Measurements from ENCODE around the gene BCL6.

Gene BCL6

GRCh38 chr3:187783098-187783497 lies 37.8 kb upstream of the BCL6 start:
- ATAC-seq, result peak; percentile 95
- TF ChIP-seq ARNTL (CRISPR knock-in tag; IDR thresholded peaks at IDR 0.05; ENCODE audit: borderline replicate concordance, low read depth) (no peak), ISL1 (CRISPR knock-in tag; IDR thresholded peaks at IDR 0.05) (no peak), CSDC2 (CRISPR knock-in tag; IDR thresholded peaks at IDR 0.05) (no peak), ZNF70 (CRISPR knock-in tag; IDR thresholded peaks at IDR 0.05) (no peak), ZNF8 (CRISPR knock-in tag; IDR thresholded peaks at IDR 0.05) (no peak), GLIS3 (CRISPR knock-in tag; IDR thresholded peaks at IDR 0.05) (no peak), POU6F1 (CRISPR knock-in tag; IDR thresholded peaks at IDR 0.05; ENCODE audit: borderline replicate concordance, low read depth) (no peak), PATZ1 (CRISPR knock-in tag; IDR thresholded peaks at IDR 0.05; ENCODE audit: borderline replicate concordance) (no peak), ZC3H10 (CRISPR knock-in tag; IDR thresholded peaks at IDR 0.05) (no peak)

- TF ChIP-seq TSHZ2 (CRISPR knock-in tag; IDR thresholded peaks at IDR 0.05) (no peak), ZNF70 (CRISPR knock-in tag; IDR thresholded peaks at IDR 0.05) (no peak), PATZ1 (CRISPR knock-in tag; IDR thresholded peaks at IDR 0.05; ENCODE audit: borderline replicate concordance) (no peak), ISL1 (CRISPR knock-in tag; IDR thresholded peaks at IDR 0.05) (no peak), CREB5 (CRISPR knock-in tag; IDR thresholded peaks at IDR 0.05; ENCODE audit: low read depth) (no peak), OSR1 (CRISPR knock-in tag; IDR thresholded peaks at IDR 0.05) (no peak), ZNF8 (CRISPR knock-in tag; IDR thresholded peaks at IDR 0.05) (no peak), ARNTL (CRISPR knock-in tag; IDR thresholded peaks at IDR 0.05; ENCODE audit: borderline replicate concordance, low read depth) (no peak), POU6F1 (CRISPR knock-in tag; IDR thresholded peaks at IDR 0.05; ENCODE audit: borderline replicate concordance, low read depth) (no peak), CSDC2 (CRISPR knock-in tag; IDR thresholded peaks at IDR 0.05) (no peak), ZC3H10 (CRISPR knock-in tag; IDR thresholded peaks at IDR 0.05) (no peak), ZNF565 (CRISPR knock-in tag; conservative IDR thresholded peaks at IDR 0.05; ENCODE audit: low read depth) (no peak), BACH2 (CRISPR knock-in tag; IDR thresholded peaks at IDR 0.05; ENCODE audit: borderline replicate concordance) (no peak), PPARA (CRISPR knock-in tag; IDR thresholded peaks at IDR 0.05; ENCODE audit: borderline replicate concordance) (no peak), ZFP3 (CRISPR knock-in tag; IDR thresholded peaks at IDR 0.05) (no peak), ESRRG (CRISPR knock-in tag; IDR thresholded peaks at IDR 0.05) (no peak), TOX (CRISPR knock-in tag; IDR thresholded peaks at IDR 0.05; ENCODE audit: borderline replicate concordance) (no peak), RARB (CRISPR knock-in tag; IDR thresholded peaks at IDR 0.05) (no peak), SNAI2 (CRISPR knock-in tag; IDR thresholded peaks at IDR 0.05) (no peak)
- no peak for ATAC-seq
Observed at GRCh38 chr3:187782006-187782405, 36.7 kb upstream of the BCL6 start.
